Amygdala (tissue), 56 donors: ENCODE measurements around the gene COMP.
A peak's percentile ranks its signal among the peaks of the same experiment; 100 is the strongest.
"Not testable (repeated sequence)": the region's sequence is repeated elsewhere in the genome, so short reads cannot be mapped to it uniquely, and the experiment has no call there.

Source experiments
- DNase-seq, 56 donors: peaks; one replicate each; lab custom pipeline; 2025; lab: John Stamatoyannopoulos, UW

The COMP gene

GRCh38 chr19:18736415-18737336, 54.4 kb downstream of the COMP start:
- peak in 9 of 56 donors; percentile 10 to 46 (median 18) for DNase-seq

GRCh38 chr19:18735752-18736151, 55.4 kb downstream of the COMP start:
- DNase-seq, result peak in 29 of 56 donors; percentile 8 to 77 (median 35)

- no peak for DNase-seq
These were observed 55.8 kb downstream of the COMP start for GRCh38 chr19:18735324-18735723.

- DNase-seq, result not testable (repeated sequence)
These were observed 57.3 kb downstream of the COMP start for GRCh38 chr19:18733762-18734332.

- DNase-seq, result no peak
These were observed 57.9 kb downstream of the COMP start for GRCh38 chr19:18733196-18733647.
